Tibial nerve (tissue), 4 donors: ENCODE results near the gene TMEM234. TPM values are rescaled to one million over a fixed set of nuclear protein-coding genes. Genes with fewer than 3 reads are reported as not detected.

ENCODE experiments used
- DNase-seq, 2 donors: peaks; one replicate each; pipeline ENCODE4 v3.0.0-alpha.2; 2019; ENCODE audit warnings: low spot score in 2 of 2
- H3K27ac ChIP-seq, 4 donors: fragments of 200-600 bp; sonication (generic) in 3 of 4; one replicate each; pipeline ENCODE4 v1.5.1; 2017 to 2019; ENCODE audit warnings: mild to moderate bottlenecking in 1 of 4
- H3K27me3 ChIP-seq, 2 donors: fragments of 200-600 bp; sonication (generic) in 1 of 2; one replicate each; pipeline versions ENCODE4 v1.5.1 to v1.6.0; 2017 to 2019
- H3K36me3 ChIP-seq, 3 donors: fragments of 200-600 bp; sonication (generic); one replicate each; pipeline ENCODE4 v1.5.1; 2018 to 2019
- H3K4me1 ChIP-seq, 4 donors: fragments of 200-600 bp; sonication (generic) in 3 of 4; one replicate each; pipeline ENCODE4 v1.5.1; 2017 to 2019
- H3K4me3 ChIP-seq, 4 donors: fragments of 200-600 bp; sonication (generic) in 3 of 4; one replicate each; pipeline ENCODE4 v1.5.1; 2017 to 2019; ENCODE audit warnings: mild to moderate bottlenecking in 1 of 4, moderate library complexity in 1 of 4
- H3K9me3 ChIP-seq, 4 donors: fragments of 200-600 bp; sonication (generic) in 3 of 4; one replicate each; pipeline ENCODE4 v1.5.1; 2017 to 2019
- CTCF ChIP-seq, 5 experiments: fragments of 200-600 bp in 3 of 5; fragments of 450-650 bp in 2 of 5; sonication (generic) in 3 of 5; IDR thresholded peaks; one replicate each; pipeline ENCODE4 v1.5.1; 2016 to 2019; ENCODE audit warnings: antibody characterized with exemption in 5 of 5, mild to moderate bottlenecking in 3 of 5, moderate library complexity in 2 of 5
- EP300 ChIP-seq, 2 donors: sonication (generic); formaldehyde crosslinking; IDR thresholded peaks; one replicate each; pipeline ENCODE4 v1.6.1; 2017; ENCODE audit warnings: antibody characterized with exemption in 2 of 2, mild to moderate bottlenecking in 1 of 2
- POLR2A ChIP-seq, 2 donors: fragments of 450-650 bp; IDR thresholded peaks; one replicate each; pipeline ENCODE4 v1.6.1; 2017; ENCODE audit warnings: antibody characterized with exemption in 2 of 2, mild to moderate bottlenecking in 2 of 2, moderate library complexity in 2 of 2
- WGBS, 2 donors: methylation state at CpG; one replicate each; pipeline ENCODE4 v1.1.5; 2018; 5-methylcytosine and 5-hydroxymethylcytosine counted together
- total RNA-seq, 4 donors: library from RNA; depleted of rRNA; stranded (reverse); fragments of >200 nt; gene quantifications; one replicate each; pipeline ENCODE4 v1.1.0, GENCODE V29; 2016

The TMEM234 gene
- total RNA-seq, 4 donors from 2014 or later = 22.5 to 29.0 (median 26.3) TPM

DNA sequence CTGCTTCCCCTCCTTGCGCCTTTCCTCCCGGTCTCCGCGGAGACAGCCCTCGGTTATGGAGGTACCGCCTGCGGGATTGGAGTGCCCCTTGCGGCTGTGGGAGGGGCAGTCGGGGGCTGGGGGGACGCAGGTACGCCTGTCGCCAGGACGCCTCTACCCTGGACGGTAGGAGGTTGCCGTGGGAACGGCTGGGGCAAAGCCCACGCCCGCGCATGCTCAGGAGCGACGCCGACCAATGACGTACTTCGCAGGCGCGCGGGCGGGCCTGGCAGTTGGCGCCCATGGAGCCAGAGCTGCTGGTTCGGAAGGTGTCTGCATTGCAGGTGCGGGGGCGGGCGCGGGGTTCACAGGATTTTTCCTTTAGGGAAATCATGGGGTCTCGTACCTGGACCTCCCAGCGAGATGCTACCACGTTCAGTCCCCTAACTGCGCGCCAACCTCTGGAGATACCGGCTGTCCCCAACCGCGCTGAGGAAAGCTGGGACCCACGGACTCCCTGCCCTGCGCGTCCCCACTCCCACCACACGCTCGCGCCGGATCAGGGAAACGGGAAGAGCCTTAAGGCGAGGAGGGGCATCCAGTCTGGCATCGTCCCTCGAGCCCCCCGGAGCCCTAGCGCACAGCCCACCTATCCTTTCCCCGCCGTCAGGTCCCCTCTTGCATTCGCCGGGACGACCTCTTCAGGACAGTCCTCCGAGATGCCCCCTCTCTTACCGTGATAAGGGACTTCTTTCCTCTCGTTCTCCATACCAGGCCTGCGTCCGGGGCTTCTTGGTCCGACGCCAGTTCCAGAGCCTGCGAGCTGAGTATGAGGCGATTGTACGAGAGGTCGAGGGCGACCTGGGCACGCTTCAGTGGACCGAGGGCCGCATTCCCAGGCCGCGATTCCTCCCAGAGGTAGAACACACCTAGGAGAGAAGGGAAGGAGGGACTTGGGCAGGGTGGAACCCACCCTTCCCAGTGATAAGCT lies 16.5 kb downstream of the TMEM234 start, which contains the start of gene IQCC:
Gene IQCC, plus strand, starts transcription at position 271 of the 970 bp plus-strand sequence. Its CDS starts 11 bp downstream, at position 282.
- Histone ChIP-seq H3K4me3 (peak within 1 kb of the TSS; percentile 53 to 91 (median 72)), H3K4me1 (peaks cover 0 to 39% (median 18%) of the 10 kb centered on the region in 4 donors), H3K9me3 (no peaks in the 10 kb centered on the region), H3K27me3 (no peaks in the 10 kb centered on the region), H3K27ac (peak within 1 kb of the TSS; percentile 55 to 88 (median 80)), H3K36me3 (peaks cover 0 to 10% (median 0%) of the 10 kb centered on the region in 3 donors)
- WGBS, 2 donors = 2 to 4% methylated on average over 36 to 70 of the region's 77 CpGs
- TF ChIP-seq EP300 (IDR thresholded peaks at IDR 0.05) (peak; percentile 81 to 90), POLR2A (IDR thresholded peaks at IDR 0.05) (peak in 1 of 2 donors; percentile 67), CTCF (IDR thresholded peaks at IDR 0.05) (no peak)
- peak; percentile 72 to 78 for DNase-seq

GRCh38 chr1:32204943-32205361 lies 17.2 kb downstream of the TMEM234 start:
- Histone ChIP-seq H3K4me3 (peak overlapping the region; percentile 53 to 91 (median 72)), H3K27me3 (no peaks in the 10 kb centered on the region), H3K9me3 (no peaks in the 10 kb centered on the region), H3K36me3 (peaks cover 0 to 10% (median 0%) of the 10 kb centered on the region in 3 donors), H3K4me1 (peaks cover 0 to 41% (median 20%) of the 10 kb centered on the region in 4 donors), H3K27ac (peak overlapping the region; percentile 55 to 88 (median 80))
- no peak for DNase-seq
- WGBS, 2 donors = 33 to 47% methylated on average over 16 to 26 of the region's 26 CpGs
- TF ChIP-seq POLR2A (IDR thresholded peaks at IDR 0.05) = no peak
- no peak for TF ChIP-seq CTCF (IDR thresholded peaks at IDR 0.05)
- no peak for TF ChIP-seq EP300 (IDR thresholded peaks at IDR 0.05)

DNA sequence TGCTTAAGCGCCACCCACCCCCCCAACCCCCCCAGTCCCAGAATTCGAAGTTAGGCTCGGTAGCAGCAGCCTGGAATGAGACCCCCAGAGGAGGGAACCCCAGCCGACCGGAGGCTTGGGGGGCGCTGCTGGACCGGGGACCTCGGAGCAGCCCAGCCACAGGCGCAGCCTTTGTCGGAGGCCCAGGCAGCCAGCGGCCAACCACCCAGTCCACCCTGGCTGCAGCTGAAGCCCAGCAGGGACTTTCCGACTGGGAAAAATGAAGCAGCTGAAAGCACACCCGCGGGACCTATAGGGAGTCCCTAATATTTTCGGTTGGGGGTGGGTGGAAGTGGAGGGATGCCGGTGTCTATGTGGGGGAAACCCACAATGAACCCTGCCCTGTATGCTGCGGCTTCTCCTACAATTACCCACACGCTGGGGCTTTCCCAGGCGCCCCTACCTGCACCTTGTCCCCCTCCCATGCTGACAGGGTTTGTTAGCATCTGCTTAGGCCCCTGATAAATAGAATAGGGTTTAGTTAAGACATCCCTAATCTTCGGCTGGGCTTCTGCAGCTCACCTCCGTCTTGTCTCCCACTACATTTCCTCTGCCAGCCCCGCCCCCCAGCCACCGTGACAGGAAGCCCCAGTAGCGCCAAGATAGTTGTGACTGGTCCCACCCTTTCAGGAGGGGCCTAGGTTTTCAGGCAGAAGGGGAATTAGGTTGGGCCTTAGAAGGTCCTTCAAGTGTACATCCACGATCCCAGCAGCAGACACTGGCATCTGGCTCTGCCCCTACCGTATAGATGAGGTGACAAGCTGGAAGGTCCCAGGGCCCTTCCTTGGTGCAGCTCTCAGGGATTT lies 20.9 kb downstream of the TMEM234 start:
- peak overlapping the region; percentile 65 to 95 (median 78) for H3K27ac ChIP-seq
- H3K4me1 ChIP-seq = peaks cover 0 to 46% (median 24%) of the 10 kb centered on the region in 4 donors
- H3K9me3 ChIP-seq = no peaks in the 10 kb centered on the region
- peaks cover 0 to 19% (median 0%) of the 10 kb centered on the region in 3 donors for H3K36me3 ChIP-seq
- TF ChIP-seq CTCF (IDR thresholded peaks at IDR 0.05) (no peak), EP300 (IDR thresholded peaks at IDR 0.05) (peak in 1 of 2 donors; percentile 28), POLR2A (IDR thresholded peaks at IDR 0.05) (peak in 1 of 2 donors; percentile 16)
- H3K4me3 ChIP-seq = peak overlapping the region; percentile 40 to 81 (median 64)
- no peaks in the 10 kb centered on the region for H3K27me3 ChIP-seq
- peak; percentile 64 to 70 for DNase-seq
- 1% methylated on average over 15 to 25 of the region's 26 CpGs for WGBS, 2 donors

GRCh38 chr1:32200226-32201010 lies 21.7 kb downstream of the TMEM234 start, which contains the start of gene CCDC28B:
TSS of gene CCDC28B (plus strand) at chr1:32200595. CDS start at chr1:32201936, 1,341 bp downstream.
- TF ChIP-seq CTCF (IDR thresholded peaks at IDR 0.05) (no peak), POLR2A (IDR thresholded peaks at IDR 0.05) (peak in 1 of 2 donors; percentile 44), EP300 (IDR thresholded peaks at IDR 0.05) (peak in 1 of 2 donors; percentile 78)
- Histone ChIP-seq H3K27ac (peak within 1 kb of the TSS; percentile 65 to 95 (median 78)), H3K4me1 (peaks cover 0 to 40% (median 21%) of the 10 kb centered on the region in 4 donors), H3K36me3 (peaks cover 0 to 28% (median 0%) of the 10 kb centered on the region in 3 donors), H3K9me3 (no peaks in the 10 kb centered on the region), H3K27me3 (no peaks in the 10 kb centered on the region), H3K4me3 (peak within 1 kb of the TSS; percentile 40 to 81 (median 64))
- peak; percentile 48 to 65 for DNase-seq
- WGBS, 2 donors = 0% methylated on average over 15 to 26 of the region's 34 CpGs
